ENCODE measurements around the gene ANKRD34C.

The ANKRD34C gene

DNA sequence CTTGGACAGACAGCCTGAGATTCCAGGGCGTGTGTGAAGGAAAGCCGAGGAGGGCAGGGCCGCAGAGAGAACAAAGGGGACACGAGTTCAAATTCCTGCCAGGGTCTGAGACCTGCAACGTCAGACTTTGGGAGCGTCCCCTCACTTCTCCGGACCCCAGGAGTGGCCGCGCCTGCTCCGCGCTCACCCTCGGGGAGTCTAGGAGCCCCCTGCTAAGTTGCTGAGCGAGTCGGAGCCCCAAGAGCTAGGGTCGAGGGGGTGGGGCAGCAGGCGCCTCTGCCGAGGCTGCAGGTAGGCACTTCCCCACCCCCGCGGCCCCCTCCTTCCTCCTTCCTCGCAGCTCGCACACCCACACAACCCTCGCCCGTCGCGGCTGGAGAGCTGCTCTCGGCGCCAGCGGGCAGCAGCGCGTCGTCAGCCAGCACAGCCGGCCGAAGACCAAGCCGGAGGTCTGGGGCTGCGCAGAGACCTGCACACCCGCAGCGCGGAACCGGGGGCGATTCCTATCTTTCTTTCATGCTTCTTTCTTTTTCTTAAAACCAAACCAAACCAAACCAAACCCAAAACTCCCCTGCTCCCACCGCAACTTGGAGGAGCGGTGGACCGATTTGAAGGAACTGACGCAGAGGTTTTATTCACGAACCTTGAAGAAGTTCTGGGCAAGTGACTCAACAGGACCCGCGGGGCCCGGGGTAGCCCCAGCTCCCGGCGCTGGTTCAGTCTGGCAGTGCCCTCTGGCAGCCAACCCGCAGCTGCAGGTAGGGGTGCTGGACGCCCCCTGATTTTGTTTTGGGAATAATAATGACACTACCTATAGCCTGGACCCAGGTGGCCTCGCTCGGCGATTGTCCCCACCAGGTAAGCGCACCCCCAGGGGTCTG, at the start of gene ANKRD34C:
Gene ANKRD34C (plus strand): TSS at position 352 of the 881 bp plus-strand sequence. CDS start 10,563 bp downstream, outside the sequence.
- peak within 1 kb of the TSS; percentile 40; the same call in 1 of the 2 replicates for H3K9ac ChIP-seq (ENCODE audit: low read depth, low read length)

DNA sequence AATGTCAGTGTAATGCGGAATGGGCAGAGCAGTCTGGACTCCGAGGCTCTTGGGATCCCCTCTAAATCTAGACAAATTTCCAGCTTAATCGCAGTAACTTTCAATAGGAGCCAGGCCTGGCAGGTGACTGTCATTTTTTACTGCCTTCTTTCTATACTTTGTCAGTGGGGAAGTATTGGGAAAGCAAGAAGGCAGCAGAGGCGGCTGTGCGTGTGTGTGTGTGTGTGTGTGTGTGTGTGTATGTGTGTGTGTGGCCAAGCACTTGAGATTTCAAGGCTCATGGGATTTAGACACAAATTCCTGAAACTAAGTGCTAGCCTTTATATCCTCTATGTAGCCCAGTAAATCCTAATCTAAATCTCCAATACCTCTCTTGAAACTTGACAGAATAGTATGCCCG, 49.3 kb upstream of the ANKRD34C start:
- H3K9ac ChIP-seq (ENCODE audit: low read depth, low read length) = no peak overlapping the region
- peaks cover 4% of the 10 kb centered on the region; the same call in 1 of the 2 replicates for H3K4me1 ChIP-seq (ENCODE audit: insufficient read depth, low read length)
- H3K36me3 ChIP-seq (ENCODE audit: insufficient read depth, low read length) = no peaks in the 10 kb centered on the region
- H3K9me3 ChIP-seq (ENCODE audit: control insufficient read depth, insufficient read depth, low read length) = no peaks in the 10 kb centered on the region

More for the DNA sequence above, at the start of gene ANKRD34C:
- no peaks in the 10 kb centered on the region for H3K9me3 ChIP-seq (ENCODE audit: control insufficient read depth, insufficient read depth, low read length)
- no peaks in the 10 kb centered on the region for H3K4me1 ChIP-seq (ENCODE audit: insufficient read depth, low read length)
- no peaks in the 10 kb centered on the region for H3K36me3 ChIP-seq (ENCODE audit: insufficient read depth, low read length)

DNA sequence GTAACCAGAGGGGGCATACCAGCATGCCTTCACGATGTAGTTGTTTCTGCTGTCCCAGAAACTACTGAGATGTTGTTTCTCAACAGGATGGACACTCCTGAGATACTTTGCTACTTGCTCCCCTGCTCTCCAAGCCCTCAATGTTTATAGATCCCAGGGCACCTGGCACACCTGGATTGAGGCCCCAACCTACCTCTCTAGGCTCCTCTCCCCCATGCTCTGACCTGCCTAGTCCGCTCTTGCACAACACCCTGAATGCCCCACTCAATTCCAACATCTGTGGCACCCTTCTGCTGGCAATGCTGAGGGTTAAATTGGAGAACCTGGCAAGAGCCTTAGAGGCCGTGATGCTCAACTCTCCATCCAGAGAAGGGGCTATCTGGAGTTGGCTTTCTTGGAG, 42.5 kb upstream of the ANKRD34C start:
- Histone ChIP-seq H3K9ac (ENCODE audit: low read depth, low read length) (no peak overlapping the region), H3K4me1 (ENCODE audit: insufficient read depth, low read length) (peaks cover 6% of the 10 kb centered on the region; the same call in 1 of the 2 replicates), H3K36me3 (ENCODE audit: insufficient read depth, low read length) (no peaks in the 10 kb centered on the region), H3K9me3 (ENCODE audit: control insufficient read depth, insufficient read depth, low read length) (no peaks in the 10 kb centered on the region)

DNA sequence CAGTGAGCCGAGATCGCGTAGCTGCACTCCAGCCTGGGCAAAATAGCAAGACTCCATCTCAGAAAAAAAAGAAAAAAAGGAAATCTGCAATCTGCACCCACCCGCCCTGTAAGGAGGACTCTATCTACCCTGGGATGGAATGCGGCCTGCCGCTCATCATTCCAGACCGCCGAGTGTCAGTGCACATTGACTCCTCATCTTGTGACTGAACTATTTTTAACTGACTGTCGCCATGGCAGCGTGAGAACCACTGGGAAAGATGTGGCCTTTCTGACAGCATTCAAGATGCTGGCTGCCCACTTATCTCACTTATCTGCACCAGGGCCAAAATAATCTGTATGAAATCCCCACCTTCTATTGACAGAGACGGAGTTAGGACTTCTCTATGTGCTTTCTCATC, 38.8 kb upstream of the ANKRD34C start:
- H3K4me1 ChIP-seq (ENCODE audit: insufficient read depth, low read length) = 0 out of 2 replicates have a peak, but pooled peaks cover 3% of the 10 kb centered on the region
- no peak overlapping the region for H3K9ac ChIP-seq (ENCODE audit: low read depth, low read length)
- H3K9me3 ChIP-seq (ENCODE audit: control insufficient read depth, insufficient read depth, low read length) = no peaks in the 10 kb centered on the region
- H3K36me3 ChIP-seq (ENCODE audit: insufficient read depth, low read length) = no peaks in the 10 kb centered on the region

DNA sequence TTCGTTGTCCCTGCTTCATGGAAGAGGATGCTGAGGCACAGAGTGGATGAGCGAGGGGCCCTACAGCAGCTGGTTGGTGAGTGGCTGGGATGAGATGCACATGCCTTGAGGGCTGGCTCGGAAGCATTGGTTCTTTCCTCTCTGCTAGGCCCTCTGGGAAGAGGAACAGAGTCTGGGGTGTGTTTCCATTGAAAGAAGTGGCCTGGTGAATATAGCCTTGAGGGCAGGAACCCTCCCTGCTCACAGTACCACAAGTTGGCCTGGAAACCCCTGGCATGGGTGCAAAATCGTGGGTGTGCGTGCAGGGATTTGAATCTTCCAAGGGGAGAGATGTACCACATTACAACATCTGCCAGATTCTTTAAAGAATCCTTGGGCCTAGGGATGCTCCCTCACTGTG, 37.6 kb upstream of the ANKRD34C start:
- no peak overlapping the region for H3K9ac ChIP-seq (ENCODE audit: low read depth, low read length)
- 0 out of 2 replicates have a peak, but pooled peaks cover under 1% of the 10 kb centered on the region for H3K4me1 ChIP-seq (ENCODE audit: insufficient read depth, low read length)
- no peaks in the 10 kb centered on the region for H3K9me3 ChIP-seq (ENCODE audit: control insufficient read depth, insufficient read depth, low read length)
- no peaks in the 10 kb centered on the region for H3K36me3 ChIP-seq (ENCODE audit: insufficient read depth, low read length)

DNA sequence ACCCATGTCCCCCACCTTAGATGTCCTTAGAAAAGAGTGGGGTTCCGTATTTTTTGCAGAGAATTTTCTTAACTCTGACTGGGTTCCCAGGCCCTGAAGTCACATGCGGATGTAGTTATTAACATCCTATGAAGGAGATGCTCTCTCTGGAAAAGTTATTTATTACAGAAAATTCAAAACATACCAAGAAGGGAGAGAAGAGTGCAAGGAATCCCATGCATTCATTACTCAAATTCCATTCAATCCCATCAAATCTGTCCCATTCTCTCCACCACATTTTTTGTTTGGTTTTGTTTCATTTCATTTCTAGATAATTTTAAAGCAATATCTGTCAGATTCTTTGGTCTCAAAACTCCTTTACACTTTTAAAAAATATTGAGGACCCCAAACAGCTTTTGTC, 34.3 kb upstream of the ANKRD34C start:
- Histone ChIP-seq H3K9ac (ENCODE audit: low read depth, low read length) (no peak overlapping the region), H3K4me1 (ENCODE audit: insufficient read depth, low read length) (no peaks in the 10 kb centered on the region), H3K36me3 (ENCODE audit: insufficient read depth, low read length) (no peaks in the 10 kb centered on the region), H3K9me3 (ENCODE audit: control insufficient read depth, insufficient read depth, low read length) (no peaks in the 10 kb centered on the region)

DNA sequence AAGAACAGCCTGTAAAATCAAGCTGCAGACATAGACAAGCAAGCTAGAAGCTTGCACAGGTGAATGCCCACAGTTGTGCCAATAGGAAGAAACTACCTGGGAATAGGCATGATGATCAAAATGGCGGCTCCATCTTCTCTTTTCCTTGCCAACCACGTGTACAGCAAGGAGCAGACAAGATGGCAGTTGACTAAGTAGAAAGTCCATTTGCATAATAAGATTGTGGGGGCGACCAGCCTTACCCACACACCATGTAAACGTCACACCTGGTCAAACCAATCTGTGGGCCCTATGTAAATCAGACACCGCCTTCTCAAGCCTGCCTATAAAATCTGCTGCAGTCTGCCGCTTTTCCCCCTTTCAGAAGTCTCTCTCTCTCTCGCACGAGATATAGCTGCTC, 25.1 kb upstream of the ANKRD34C start:
- H3K9me3 ChIP-seq (ENCODE audit: control insufficient read depth, insufficient read depth, low read length) = no peaks in the 10 kb centered on the region; the same call in 1 of the 2 replicates
- H3K9ac ChIP-seq (ENCODE audit: low read depth, low read length) = no peak overlapping the region
- H3K4me1 ChIP-seq (ENCODE audit: insufficient read depth, low read length) = no peaks in the 10 kb centered on the region
- H3K36me3 ChIP-seq (ENCODE audit: insufficient read depth, low read length) = no peaks in the 10 kb centered on the region

DNA sequence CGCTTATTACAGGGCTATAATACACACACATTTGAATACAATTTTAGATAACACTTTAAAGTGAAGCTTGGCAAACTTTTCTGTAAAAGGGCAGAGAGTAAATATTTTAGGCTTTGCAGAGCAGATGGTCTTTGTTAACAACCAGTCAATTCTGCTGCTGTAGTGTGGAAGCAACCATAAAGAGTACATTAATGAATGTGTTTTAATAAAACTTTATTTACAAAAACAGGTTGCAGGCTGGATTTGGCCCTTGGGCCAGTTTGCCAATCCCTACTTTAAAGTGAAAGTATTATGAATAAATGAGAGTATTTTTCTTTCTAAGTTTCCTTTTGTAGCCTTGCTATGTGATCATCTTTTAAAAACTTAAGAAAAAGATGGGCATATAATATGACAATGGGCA, 20.7 kb upstream of the ANKRD34C start:
- no peaks in the 10 kb centered on the region for H3K36me3 ChIP-seq (ENCODE audit: insufficient read depth, low read length)
- H3K9me3 ChIP-seq (ENCODE audit: control insufficient read depth, insufficient read depth, low read length) = no peaks in the 10 kb centered on the region; the same call in 1 of the 2 replicates
- peaks cover 9% of the 10 kb centered on the region; the same call in 1 of the 2 replicates for H3K4me1 ChIP-seq (ENCODE audit: insufficient read depth, low read length)
- H3K9ac ChIP-seq (ENCODE audit: low read depth, low read length) = no peak overlapping the region

DNA sequence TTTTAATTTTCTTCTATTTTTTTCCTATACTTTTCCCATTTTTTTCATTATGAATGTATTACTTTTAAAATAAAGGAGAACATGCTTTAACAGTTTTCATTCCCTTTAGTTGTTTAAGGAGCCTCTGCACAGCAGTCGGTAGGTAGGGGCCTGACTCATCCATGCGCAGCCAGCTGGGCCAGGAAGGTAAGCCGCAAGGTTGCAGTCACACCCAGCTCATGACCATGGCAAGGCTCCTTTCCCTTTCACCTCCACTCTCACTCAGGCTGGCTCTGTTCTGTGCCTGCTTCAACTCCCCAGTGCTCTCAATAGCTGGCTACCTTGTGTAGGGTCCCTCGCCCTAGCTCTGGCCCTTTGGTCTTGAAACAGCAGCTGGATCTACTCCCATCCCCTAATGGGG, 17.4 kb upstream of the ANKRD34C start:
- Histone ChIP-seq H3K9me3 (ENCODE audit: control insufficient read depth, insufficient read depth, low read length) (no peaks in the 10 kb centered on the region; the same call in 1 of the 2 replicates), H3K9ac (ENCODE audit: low read depth, low read length) (no peak overlapping the region), H3K4me1 (ENCODE audit: insufficient read depth, low read length) (peaks cover 9% of the 10 kb centered on the region; the same call in 1 of the 2 replicates), H3K36me3 (ENCODE audit: insufficient read depth, low read length) (no peaks in the 10 kb centered on the region)

DNA sequence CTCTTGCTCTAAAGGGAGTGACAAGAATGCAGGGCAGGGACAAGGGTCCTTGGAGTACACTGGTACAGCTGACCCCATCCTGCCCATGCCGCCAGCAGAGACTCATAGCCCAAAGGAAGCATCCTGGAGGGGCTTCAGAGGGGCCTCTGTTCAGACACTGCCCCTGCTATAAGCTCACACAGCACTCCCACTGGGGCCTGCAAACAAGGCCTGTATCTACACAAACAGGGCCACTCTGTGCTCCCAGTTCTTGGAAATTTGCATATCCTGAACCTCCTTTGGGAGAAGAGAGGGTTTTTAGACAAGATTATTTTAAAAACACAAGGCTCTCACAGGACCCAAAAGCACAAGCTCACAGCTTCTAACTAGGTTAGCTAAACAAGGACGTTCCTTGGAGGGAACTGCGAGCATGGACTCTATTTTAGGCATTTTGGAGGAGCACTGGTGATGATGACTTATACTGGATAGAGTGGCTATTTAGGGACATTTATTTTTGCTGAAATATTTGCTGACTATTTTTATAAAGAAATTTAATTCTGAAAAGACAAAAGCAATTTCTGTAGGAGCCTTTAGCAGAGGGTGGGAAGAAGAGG, 16.4 kb upstream of the ANKRD34C start:
- H3K4me1 ChIP-seq (ENCODE audit: insufficient read depth, low read length) = peaks cover 9% of the 10 kb centered on the region; the same call in 1 of the 2 replicates
- no peak overlapping the region for H3K9ac ChIP-seq (ENCODE audit: low read depth, low read length)
- no peaks in the 10 kb centered on the region for H3K36me3 ChIP-seq (ENCODE audit: insufficient read depth, low read length)
- no peaks in the 10 kb centered on the region; the same call in 1 of the 2 replicates for H3K9me3 ChIP-seq (ENCODE audit: control insufficient read depth, insufficient read depth, low read length)

DNA sequence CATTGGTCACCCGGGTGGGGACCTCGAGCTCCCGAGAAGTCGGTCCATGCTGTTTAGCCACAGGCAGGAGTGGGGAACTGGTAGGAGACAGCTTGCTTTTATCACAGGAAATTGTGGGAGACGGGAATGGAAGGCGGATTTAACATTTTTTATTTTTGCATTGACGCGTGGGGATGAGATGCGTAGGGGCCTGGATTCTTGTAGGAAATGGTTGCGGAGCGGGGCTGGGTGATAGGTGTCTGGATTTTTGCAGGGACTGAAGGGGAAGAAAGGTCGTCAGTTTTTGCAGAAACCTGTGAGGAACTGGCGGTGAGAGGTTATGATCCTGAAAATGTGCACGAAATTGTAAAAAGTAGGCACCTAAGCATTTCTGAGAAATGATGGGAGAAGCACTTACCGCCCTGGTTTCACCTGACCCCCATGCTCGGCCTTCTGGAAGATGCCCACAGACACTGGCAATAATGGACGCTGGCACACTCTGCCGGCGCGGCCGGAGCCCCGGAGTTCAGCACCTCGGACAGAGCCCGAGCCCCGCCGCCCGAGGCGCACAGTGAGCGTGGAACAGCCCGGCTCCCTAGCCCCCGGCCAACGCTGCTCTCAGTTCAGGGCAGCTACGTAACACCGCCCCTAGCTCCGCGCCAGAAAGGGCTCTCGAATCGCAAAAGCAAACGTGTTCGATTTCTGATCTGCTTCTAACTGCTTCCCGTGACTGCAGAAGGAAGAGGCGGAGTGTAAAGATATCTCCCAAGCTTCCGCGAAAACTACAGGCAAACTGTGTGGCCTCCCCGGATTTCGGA, 928 bp downstream of the ANKRD34C start:
- Histone ChIP-seq H3K9ac (ENCODE audit: low read depth, low read length) (peak overlapping the region; percentile 11; the same call in 1 of the 2 replicates), H3K36me3 (ENCODE audit: insufficient read depth, low read length) (no peaks in the 10 kb centered on the region)

DNA sequence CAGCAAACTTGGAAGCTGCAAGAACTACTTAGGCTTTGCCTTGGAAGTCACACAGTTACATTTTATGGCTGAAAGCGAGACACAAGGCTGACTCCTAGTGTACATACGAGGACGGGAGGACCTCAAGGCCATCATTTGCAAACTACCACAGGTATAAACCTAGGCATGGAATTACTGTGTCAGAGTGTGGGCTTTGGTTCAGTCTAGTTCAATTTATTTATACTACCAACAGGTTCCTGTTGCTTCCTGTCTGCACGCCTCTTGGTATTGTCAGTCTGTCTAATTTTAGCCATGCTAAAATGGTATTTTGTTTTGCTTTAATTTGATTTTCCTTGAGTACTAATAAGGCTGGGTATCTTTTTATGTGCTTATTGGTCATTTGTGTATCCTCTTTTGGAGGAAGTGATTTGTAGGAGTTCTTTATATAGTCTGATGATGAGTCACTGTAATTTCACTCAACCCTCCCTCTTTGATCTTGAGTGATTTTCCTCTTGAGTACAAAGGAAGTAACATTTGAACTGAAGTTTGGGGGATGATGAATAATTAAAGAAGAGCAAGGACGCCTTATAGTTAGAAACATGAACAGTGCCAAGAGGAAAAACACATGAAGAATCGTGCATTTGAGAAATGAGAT, 8.2 kb downstream of the ANKRD34C start:
- Histone ChIP-seq H3K4me1 (ENCODE audit: insufficient read depth, low read length) (no peaks in the 10 kb centered on the region), H3K9me3 (ENCODE audit: control insufficient read depth, insufficient read depth, low read length) (no peaks in the 10 kb centered on the region), H3K36me3 (ENCODE audit: insufficient read depth, low read length) (no peaks in the 10 kb centered on the region), H3K9ac (ENCODE audit: low read depth, low read length) (no peak overlapping the region)

More for the DNA sequence above, 928 bp downstream of the ANKRD34C start:
- no peaks in the 10 kb centered on the region for H3K4me1 ChIP-seq (ENCODE audit: insufficient read depth, low read length)
- no peaks in the 10 kb centered on the region for H3K9me3 ChIP-seq (ENCODE audit: control insufficient read depth, insufficient read depth, low read length)

DNA sequence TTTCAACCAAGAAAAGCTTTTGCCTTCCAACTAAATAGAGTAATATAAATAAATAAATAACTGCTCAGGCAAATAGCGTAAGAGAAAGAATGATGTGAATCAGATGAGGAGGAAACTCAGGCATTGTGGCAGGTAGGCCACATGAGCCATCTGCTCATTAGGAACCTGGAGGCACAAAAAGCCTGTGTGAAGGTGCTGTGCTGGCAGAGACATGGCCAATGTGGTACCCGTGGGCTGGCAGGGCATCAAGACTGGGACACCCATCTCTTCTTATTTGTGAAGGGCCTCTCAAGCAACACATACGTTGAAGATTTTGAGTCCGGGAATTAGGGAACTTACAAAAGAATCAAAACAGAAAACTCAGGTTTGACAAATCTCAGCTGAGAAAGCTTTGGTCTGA, 9.5 kb downstream of the ANKRD34C start:
- no peaks in the 10 kb centered on the region for H3K9me3 ChIP-seq (ENCODE audit: control insufficient read depth, insufficient read depth, low read length)
- no peak overlapping the region for H3K9ac ChIP-seq (ENCODE audit: low read depth, low read length)
- H3K36me3 ChIP-seq (ENCODE audit: insufficient read depth, low read length) = no peaks in the 10 kb centered on the region
- H3K4me1 ChIP-seq (ENCODE audit: insufficient read depth, low read length) = no peaks in the 10 kb centered on the region

DNA sequence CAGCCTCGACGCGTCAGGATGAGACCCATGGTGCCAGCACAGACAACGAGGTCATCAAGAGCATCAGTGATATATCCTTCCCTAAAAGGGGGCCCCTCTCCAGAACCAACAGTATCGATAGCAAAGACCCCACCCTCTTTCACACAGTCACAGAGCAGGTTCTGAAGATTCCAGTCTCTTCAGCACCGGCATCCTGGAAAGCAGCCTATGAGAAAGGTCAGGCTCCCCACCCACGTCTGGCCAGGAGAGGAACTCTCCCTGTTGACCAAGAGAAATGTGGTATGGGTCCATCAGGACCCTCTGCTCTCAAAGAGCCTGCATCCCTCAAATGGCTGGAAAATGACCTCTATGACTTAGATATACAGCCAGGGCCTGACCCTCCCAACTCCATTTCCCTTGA, 11.6 kb downstream of the ANKRD34C start:
- no peaks in the 10 kb centered on the region for H3K4me1 ChIP-seq (ENCODE audit: insufficient read depth, low read length)
- no peaks in the 10 kb centered on the region for H3K9me3 ChIP-seq (ENCODE audit: control insufficient read depth, insufficient read depth, low read length)
- H3K9ac ChIP-seq (ENCODE audit: low read depth, low read length) = no peak overlapping the region
- no peaks in the 10 kb centered on the region for H3K36me3 ChIP-seq (ENCODE audit: insufficient read depth, low read length)
